Keratinocyte (primary cell): ENCODE data around the gene OR4K1. TPM values are rescaled to one million over a fixed set of nuclear protein-coding genes. Genes with fewer than 3 reads are reported as not detected.
"Not testable (repeated sequence)": the region's sequence is repeated elsewhere in the genome, so short reads cannot be mapped to it uniquely, and the experiment has no call there.

ENCODE experiments used
- DNase-seq: peaks from one replicate; pipeline ENCODE4 v3.0.0-alpha.2; 2011; ENCODE audit warnings: low read depth, missing footprints, low spot score
- FAIRE-seq: peaks from 2 replicates; lab custom pipeline; 2011; peaks lifted over from hg19 to GRCh38; lab: Jason Lieb, UNC
- H2AFZ ChIP-seq: 2 replicates; pipeline ENCODE4 v1.6.0; 2012; ENCODE audit warnings: low read length, control low read depth, inconsistent platforms; ENCODE audit not compliant: control insufficient read depth
- H3K27ac ChIP-seq: 2 replicates; pipeline ENCODE4 v1.5.1; 2011; ENCODE audit warnings: low read length; ENCODE audit not compliant: control insufficient read depth, insufficient read depth
- H3K27me3 ChIP-seq: 3 replicates; pipeline ENCODE4 v1.6.0; 2011; ENCODE audit warnings: low read length; ENCODE audit not compliant: control insufficient read depth, insufficient read depth; ENCODE audit errors: extremely low read depth
- H3K36me3 ChIP-seq, 2 experiments: 2 replicates in 1 of 2; 3 replicates in 1 of 2; pipeline ENCODE4 v1.5.1; 2011; ENCODE audit warnings: low read length in 2 of 2, mild to moderate bottlenecking in 1 of 2; ENCODE audit not compliant: control insufficient read depth in 2 of 2, insufficient read depth in 2 of 2; ENCODE audit errors: extremely low read depth in 1 of 2
- H3K4me1 ChIP-seq: 3 replicates; pipeline ENCODE4 v1.5.1; 2011; ENCODE audit warnings: low read length; ENCODE audit not compliant: control insufficient read depth, insufficient read depth; ENCODE audit errors: extremely low read depth
- H3K4me2 ChIP-seq: 3 replicates; pipeline ENCODE4 v1.6.0; 2011; ENCODE audit warnings: low read depth, low read length; ENCODE audit not compliant: control insufficient read depth, insufficient read depth; ENCODE audit errors: extremely low read depth
- H3K4me3 ChIP-seq, 3 experiments: fragments of 200-600 bp in 1 of 3; sonication (generic) in 1 of 3; 2 replicates in 2 of 3; 3 replicates in 1 of 3; pipeline ENCODE4 v1.5.1; 2011 to 2016; ENCODE audit warnings: low read length in 3 of 3, mild to moderate bottlenecking in 3 of 3, control low read depth in 2 of 3, inconsistent platforms in 1 of 3, low read depth in 1 of 3, mixed read lengths in 1 of 3, mixed run types in 1 of 3, moderate library complexity in 1 of 3; ENCODE audit not compliant: control insufficient read depth in 2 of 3, insufficient read depth in 2 of 3; ENCODE audit errors: extremely low read depth in 1 of 3
- H3K79me2 ChIP-seq: 2 replicates; pipeline ENCODE4 v1.6.0; 2012; ENCODE audit warnings: low read length; ENCODE audit not compliant: control insufficient read depth, insufficient read depth
- H3K9ac ChIP-seq: 3 replicates; pipeline ENCODE4 v1.6.0; 2011; ENCODE audit warnings: low read length; ENCODE audit not compliant: control insufficient read depth, insufficient read depth; ENCODE audit errors: extremely low read depth
- H3K9me1 ChIP-seq: 3 replicates; pipeline ENCODE4 v1.6.0; 2011; ENCODE audit warnings: low read length; ENCODE audit not compliant: control insufficient read depth, insufficient read depth; ENCODE audit errors: extremely low read depth
- H3K9me3 ChIP-seq: 2 replicates; pipeline ENCODE4 v1.5.1; 2012; ENCODE audit warnings: low read depth, low read length; ENCODE audit not compliant: control insufficient read depth
- H4K20me1 ChIP-seq: 3 replicates; pipeline ENCODE4 v1.6.0; 2011; ENCODE audit warnings: low read length; ENCODE audit not compliant: control insufficient read depth, insufficient read depth; ENCODE audit errors: extremely low read depth
- EZH2 ChIP-seq: IDR thresholded peaks from one replicate; pipeline ENCODE4 v1.6.1; 2012; ENCODE audit warnings: inconsistent platforms, mild to moderate bottlenecking, low read length, moderate library complexity
- dilution Hi-C: fragments of 300-500 bp; cut with MboI; formaldehyde crosslinking; loops from one replicate; pipeline ENCODE4 v1.7.0; 2020; ENCODE audit warnings: low sequenced_read_pairs; ENCODE audit not compliant: extremely low pct_ligation_motif_present
- polyA plus RNA-seq, 5 experiments: library from polyadenylated mRNA; depleted of rRNA in 3 of 5; stranded (reverse) in 3 of 5; stranded (forward) in 1 of 5; unstranded in 1 of 5; fragments of >200 nt; gene quantifications; 1 replicate in 1 of 5; 2 replicates in 3 of 5; 3 replicates in 1 of 5; pipeline versions ENCODE4 v1.2.1 to v1.2.3, GENCODE V29; 2011 to 2012; ENCODE audit warnings: missing spikeins in 2 of 5, low read depth in 1 of 5, low replicate concordance in 1 of 5
- TF ChIP-seq, protein P1 (sequence below), 3 experiments: IDR thresholded peaks in 1 of 3; conservative IDR thresholded peaks in 1 of 3; optimal IDR thresholded peaks in 1 of 3; 2 replicates in 2 of 3; 3 replicates in 1 of 3; pipeline versions ENCODE3 to v1.5.1; 2011; ENCODE audit warnings: low read length in 3 of 3, mild to moderate bottlenecking in 3 of 3, moderate library complexity in 2 of 3, control low read depth in 1 of 3, inconsistent platforms in 1 of 3; ENCODE audit not compliant: insufficient read depth in 2 of 3; ENCODE audit errors: extremely low read depth in 1 of 3

The OR4K1 gene
- polyA plus RNA-seq, 1 donor (not counting 4 experiments of a cell fraction or from before 2014, with no cell fraction given): not detected

DNA sequence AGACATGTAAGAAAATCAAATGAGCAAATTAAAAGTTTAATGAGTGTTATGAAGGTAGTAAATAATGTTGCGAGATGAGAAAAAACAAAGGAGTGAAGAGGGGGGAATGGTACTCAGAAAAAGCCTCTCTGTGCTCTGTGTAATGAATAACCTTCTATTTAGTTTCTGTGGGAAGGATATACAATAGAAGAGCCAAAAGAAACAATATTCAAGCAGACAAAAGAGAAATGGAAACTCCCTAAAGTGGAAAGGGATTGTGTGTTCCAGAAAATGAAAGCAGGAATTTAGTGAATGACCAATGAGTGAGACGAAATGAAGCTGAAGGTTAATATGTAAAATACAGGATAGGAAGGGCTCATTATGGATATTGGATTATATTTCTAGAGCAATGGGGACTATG, 18.5 kb downstream of the OR4K1 start:
- no peaks in the 10 kb centered on the region for H3K4me1 ChIP-seq
- FAIRE-seq (no peak), DNase-seq (no peak)
- H3K79me2 ChIP-seq: no peaks in the 10 kb centered on the region
- dilution Hi-C loops: no loop called here
- no peak overlapping the region for H3K27ac ChIP-seq
- TF ChIP-seq EZH2: no peak
- TF ChIP-seq, protein P1, sequence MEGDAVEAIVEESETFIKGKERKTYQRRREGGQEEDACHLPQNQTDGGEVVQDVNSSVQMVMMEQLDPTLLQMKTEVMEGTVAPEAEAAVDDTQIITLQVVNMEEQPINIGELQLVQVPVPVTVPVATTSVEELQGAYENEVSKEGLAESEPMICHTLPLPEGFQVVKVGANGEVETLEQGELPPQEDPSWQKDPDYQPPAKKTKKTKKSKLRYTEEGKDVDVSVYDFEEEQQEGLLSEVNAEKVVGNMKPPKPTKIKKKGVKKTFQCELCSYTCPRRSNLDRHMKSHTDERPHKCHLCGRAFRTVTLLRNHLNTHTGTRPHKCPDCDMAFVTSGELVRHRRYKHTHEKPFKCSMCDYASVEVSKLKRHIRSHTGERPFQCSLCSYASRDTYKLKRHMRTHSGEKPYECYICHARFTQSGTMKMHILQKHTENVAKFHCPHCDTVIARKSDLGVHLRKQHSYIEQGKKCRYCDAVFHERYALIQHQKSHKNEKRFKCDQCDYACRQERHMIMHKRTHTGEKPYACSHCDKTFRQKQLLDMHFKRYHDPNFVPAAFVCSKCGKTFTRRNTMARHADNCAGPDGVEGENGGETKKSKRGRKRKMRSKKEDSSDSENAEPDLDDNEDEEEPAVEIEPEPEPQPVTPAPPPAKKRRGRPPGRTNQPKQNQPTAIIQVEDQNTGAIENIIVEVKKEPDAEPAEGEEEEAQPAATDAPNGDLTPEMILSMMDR (optimal IDR thresholded peaks at IDR 0.05 in 1 of 3, IDR thresholded peaks at IDR 0.05 in 1 of 3, conservative IDR thresholded peaks at IDR 0.05 in 1 of 3; ENCODE audit: extremely low read depth in 1 of 3, insufficient read depth in 2 of 3, low read length in 3 of 3): no peak
- H4K20me1 ChIP-seq: no peaks in the 10 kb centered on the region
- peaks cover 3% of the 10 kb centered on the region for H3K9me3 ChIP-seq
- no peak overlapping the region for H3K9ac ChIP-seq
- H3K4me3 ChIP-seq: no peak overlapping the region
- H2AFZ ChIP-seq: no peak overlapping the region
- H3K4me2 ChIP-seq: no peak overlapping the region
- no peaks in the 10 kb centered on the region for H3K27me3 ChIP-seq
- no peaks in the 10 kb centered on the region for H3K9me1 ChIP-seq
- no peaks in the 10 kb centered on the region for H3K36me3 ChIP-seq

DNA sequence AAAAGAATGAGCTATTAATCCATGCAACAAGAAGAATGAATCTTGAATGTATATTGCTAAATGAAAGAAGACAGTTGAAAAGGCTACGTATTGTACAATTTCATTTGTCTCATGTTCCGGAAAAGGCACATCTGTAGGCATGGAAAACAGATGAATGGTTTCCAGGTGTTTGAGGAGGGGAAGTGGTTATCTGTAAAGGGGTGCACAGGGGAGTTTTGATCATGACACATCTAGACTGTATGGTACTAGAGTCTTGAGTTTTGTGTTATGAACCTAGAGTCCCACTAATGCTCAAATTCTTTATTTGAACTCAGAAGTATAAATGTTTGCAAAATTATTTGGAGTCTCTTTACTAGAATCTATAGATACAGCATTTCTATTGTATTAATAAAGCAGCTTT, 39.0 kb downstream of the OR4K1 start:
- H3K27me3 ChIP-seq, H3K9ac ChIP-seq, H3K4me2 ChIP-seq, H3K9me3 ChIP-seq, H3K4me1 ChIP-seq, FAIRE-seq, H3K9me1 ChIP-seq, DNase-seq, H4K20me1 ChIP-seq, H3K36me3 ChIP-seq, H3K27ac ChIP-seq, H2AFZ ChIP-seq, H3K79me2 ChIP-seq, H3K4me3 ChIP-seq, dilution Hi-C loops: not testable (repeated sequence)

DNA sequence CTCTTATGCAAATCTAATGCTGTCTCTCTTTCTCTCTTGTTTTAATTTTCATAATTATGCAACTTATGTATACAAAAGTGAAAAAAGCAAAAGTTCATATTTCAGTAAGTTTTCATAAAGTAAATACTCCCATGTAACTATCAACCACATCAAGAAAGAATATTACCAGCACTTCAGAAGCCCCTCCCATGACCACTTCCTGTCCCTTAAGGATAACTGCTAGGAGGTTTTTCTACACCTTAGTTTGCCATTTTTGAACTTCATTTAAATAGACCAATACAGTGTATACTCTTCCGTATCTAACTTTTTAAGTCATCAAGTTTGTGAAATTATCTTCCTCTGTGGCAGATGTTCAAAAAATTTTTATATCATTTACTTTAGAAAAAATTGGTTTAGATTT, 44.1 kb downstream of the OR4K1 start:
- no peak overlapping the region for H2AFZ ChIP-seq
- no peaks in the 10 kb centered on the region for H3K27me3 ChIP-seq
- FAIRE-seq: no peak
- H4K20me1 ChIP-seq: no peaks in the 10 kb centered on the region
- H3K4me2 ChIP-seq: no peak overlapping the region
- H3K9ac ChIP-seq: no peak overlapping the region
- H3K27ac ChIP-seq: no peak overlapping the region
- H3K9me1 ChIP-seq: no peaks in the 10 kb centered on the region
- H3K4me1 ChIP-seq: no peaks in the 10 kb centered on the region
- H3K36me3 ChIP-seq: no peaks in the 10 kb centered on the region
- H3K79me2 ChIP-seq: no peaks in the 10 kb centered on the region
- no peaks in the 10 kb centered on the region for H3K9me3 ChIP-seq
- dilution Hi-C loops: no loop called here
- no peak overlapping the region for H3K4me3 ChIP-seq
- TF ChIP-seq EZH2: no peak
- TF ChIP-seq, protein P1 (optimal IDR thresholded peaks at IDR 0.05 in 1 of 3, IDR thresholded peaks at IDR 0.05 in 1 of 3, conservative IDR thresholded peaks at IDR 0.05 in 1 of 3; ENCODE audit: extremely low read depth in 1 of 3, insufficient read depth in 2 of 3, low read length in 3 of 3): no peak
- DNase-seq: no peak
